ENCODE data around the gene RNF187.

Gene RNF187

GRCh38 chr1:228511546-228512445, 24.6 kb downstream of the RNF187 start:
- DNase-seq: no peak

DNA sequence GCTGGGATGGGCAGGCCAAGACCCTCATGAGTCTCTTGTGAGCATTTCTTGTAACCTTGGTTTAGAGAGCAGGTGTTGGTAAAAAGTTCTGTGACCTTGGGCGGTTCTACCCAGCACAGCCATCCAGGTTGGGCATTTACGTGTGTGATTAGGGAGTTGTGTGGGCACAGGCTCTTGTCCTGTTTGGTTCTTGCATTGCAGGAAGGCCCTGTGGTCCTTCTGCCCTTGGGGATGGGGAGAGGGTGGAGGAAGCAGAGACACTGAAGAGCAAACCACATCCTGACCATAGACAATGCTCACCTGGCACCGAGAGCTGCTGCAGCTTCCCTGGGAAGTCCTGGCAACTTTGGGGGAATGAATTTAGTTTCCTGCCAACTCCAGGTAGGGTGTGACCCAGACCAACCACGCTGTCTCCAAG, 25.6 kb downstream of the RNF187 start:
- DNase-seq: no peak

DNA sequence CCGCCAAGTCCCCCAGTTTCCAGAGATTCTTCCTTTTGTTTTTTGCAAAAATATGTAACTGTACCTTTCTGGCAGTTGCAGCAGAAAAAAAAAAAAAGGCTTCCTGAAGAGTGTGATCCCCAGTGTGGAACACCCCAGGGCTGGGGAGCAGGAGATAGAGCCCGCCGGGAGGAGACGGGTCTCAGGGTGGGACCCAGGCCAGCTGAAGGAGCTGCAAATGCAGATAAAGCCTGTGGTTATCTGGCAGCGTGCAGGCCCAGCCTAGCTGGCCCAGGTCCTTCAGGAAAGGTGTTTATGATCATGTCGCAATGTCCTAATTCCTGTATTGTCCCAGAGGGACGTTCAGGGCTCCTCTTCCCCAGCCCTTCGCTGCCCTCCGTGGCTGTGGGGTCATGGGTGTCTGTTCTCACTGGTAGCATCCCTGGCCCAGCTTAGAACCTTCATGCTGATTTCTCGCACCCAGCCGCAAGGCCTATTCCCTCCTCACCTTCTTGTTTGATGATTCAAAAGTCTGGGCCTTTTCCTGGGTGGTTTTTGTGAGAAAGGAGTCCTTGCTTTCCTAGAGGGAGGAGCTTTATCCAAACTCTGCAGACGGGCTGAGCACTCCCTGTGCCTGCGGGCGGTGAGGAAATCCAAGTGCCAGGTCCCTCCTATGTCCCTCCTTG, 26.2 kb downstream of the RNF187 start:
- DNase-seq: no peak

GRCh38 chr1:228514421-228514820, 27.2 kb downstream of the RNF187 start:
- DNase-seq: no peak

- no peak for DNase-seq
Observed at GRCh38 chr1:228515200-228515834, 28.1 kb downstream of the RNF187 start.

GRCh38 chr1:228517655-228518054, 30.5 kb downstream of the RNF187 start:
- no peak for DNase-seq

DNA sequence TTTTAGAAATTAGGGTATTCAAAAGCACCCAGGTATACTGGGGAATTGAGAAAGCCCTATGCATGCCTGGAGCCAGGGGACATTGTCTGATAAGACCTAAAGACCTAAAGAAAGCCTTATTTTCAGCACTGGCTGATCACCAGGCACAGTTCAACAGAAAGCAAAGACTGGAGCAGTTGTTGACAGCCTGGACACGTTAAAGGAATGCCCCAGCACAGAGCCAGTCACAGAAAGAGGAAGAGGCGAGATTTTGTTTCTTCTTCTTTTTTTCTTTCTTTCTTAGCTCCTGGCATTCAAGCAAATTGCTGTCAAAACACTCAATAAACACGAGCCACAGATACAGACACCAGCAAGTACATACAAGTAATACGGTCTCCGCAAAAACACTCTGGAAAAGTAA, 40.4 kb downstream of the RNF187 start:
- no peak for DNase-seq

DNA sequence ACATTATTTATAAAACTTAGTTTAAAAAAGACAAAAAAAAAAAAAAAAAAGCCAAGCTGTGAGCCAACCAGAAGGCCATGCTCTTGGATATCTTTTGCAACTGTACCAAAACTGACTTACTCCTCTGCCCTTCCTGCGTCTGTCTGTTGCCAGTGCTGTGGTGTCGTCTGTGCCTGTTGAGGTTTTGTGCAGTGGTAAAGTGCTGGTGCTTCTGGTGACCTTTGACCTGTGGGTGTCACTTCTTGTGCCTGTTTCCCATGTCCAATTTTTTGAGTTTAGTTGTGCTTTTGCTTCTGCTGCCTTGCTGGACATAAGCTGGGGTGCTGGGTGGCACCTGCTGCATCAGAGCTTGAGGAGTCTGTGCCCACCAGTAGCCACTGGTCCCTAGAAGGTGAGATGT, 41.4 kb downstream of the RNF187 start:
- no peak for DNase-seq

- DNase-seq: no peak
Observed at GRCh38 chr1:228530086-228530758, 43.0 kb downstream of the RNF187 start.

GRCh38 chr1:228530951-228531731, 44.0 kb downstream of the RNF187 start:
- no peak for DNase-seq

- no peak for DNase-seq
Observed at GRCh38 chr1:228538831-228539230, 51.6 kb downstream of the RNF187 start.

GRCh38 chr1:228540161-228540917, 53.2 kb downstream of the RNF187 start:
- no peak for DNase-seq

- no peak for DNase-seq
Observed at GRCh38 chr1:228541725-228542124, 54.5 kb downstream of the RNF187 start.

- DNase-seq: no peak
Observed at GRCh38 chr1:228542376-228542775, 55.2 kb downstream of the RNF187 start.

DNA sequence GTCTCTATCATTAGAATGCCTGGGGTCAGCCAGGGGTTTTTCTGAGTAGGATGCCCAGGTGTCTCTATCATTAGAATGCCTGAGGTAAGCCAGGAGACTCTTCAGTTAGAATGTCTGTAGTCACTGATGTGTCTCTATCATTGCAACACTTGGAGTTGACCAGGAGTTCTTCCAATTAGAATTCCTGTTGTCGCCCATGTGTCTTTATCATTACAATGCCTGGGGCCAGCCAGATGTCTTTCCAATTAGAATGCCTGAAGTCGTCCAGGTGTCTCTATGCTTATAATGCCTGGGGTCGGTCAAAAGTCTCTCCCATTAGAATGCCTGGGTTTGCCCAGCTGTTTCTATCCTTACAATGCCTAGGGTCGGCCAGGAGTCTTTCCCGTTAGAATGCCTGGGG, 55.8 kb downstream of the RNF187 start:
- DNase-seq: no peak

DNA sequence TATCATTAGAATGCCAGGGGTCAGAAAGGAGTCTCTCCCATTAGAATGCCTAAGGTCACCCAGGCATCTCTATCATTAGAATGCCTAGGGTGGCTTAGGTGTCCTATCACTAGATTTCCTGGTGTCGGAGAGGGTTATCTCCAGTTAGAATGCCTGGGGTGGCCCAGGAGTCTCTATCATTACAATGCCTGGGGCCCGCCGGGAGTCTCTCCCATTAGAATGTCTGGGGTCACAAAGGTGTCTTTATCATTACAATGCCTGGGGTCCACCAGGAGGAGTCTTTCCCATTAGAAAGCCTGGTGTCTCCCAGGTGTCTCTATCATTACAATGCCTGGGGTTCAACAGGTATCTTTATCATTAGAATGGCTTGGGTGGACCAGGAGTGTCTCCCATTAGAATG, 56.2 kb downstream of the RNF187 start:
- no peak for DNase-seq

DNA sequence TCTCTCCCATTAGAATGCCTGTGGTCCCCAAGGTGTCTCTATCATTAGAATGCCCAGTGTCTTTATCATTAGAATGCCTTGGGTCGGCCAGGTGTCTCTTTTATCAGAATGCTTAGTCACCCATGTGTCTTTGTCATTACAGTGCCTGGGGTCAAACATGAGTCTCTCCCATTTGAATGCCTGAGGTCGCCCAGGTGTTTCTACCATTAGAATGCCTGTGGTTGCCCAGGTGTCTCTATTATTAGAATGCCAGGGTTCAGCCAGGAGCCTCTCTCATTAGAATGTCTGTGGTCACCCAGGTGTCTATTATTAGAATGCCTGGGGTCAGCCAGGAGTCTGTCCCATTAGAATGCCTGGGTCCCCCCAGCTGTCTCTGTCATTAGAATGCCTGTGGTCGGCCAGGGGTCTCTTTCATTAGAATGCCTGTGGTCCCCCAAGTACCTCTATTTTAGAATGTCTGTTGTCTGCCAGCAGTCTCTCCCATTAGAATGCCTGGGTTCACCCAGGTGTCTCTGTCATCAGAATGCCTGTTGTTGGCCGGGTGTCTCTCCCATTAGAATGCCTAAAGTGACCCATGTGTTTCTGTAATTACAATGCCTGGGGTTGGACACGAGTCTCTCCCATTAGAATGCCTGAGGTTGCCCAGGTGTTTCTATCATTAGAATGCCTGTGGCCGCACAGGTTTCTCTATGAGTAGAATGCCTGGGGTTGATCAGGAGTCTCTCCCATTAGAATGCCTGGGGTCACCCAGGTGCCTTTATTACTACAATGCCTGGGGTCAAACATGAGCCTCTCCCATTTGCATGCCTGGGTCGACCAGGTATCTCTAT, 57.1 kb downstream of the RNF187 start:
- no peak for DNase-seq

DNA sequence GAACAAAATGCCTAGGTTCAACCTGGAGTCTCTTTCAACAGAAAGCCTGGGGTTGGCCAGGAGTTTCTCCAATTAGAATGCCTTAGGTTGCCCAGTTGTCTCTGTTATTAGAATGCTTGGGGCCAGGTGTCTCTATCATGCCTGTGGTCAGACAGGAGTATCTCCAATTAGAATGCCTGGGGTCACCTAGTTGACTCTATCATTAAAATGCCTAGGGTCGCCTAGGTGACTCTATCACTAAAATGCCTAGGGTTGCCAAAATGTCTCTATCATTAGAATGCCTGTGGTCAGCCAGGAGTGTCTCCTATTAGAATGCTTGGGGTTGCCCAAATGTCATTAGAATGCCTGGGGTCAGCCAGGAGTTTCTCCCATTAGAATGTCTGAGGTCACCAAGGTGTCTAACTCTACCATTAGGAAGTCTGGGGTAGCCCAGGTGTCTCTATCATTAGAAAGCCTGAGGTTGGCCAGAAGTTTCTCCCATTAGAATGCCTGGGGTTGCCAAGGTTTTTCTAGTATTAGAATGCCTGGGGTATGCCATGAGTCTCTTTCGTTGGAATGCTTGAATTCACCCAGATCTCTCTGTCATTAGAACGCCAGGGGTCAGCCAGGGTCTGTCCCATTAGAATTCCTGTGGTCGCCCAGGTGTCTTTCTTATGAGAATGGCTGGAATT, 57.9 kb downstream of the RNF187 start:
- DNase-seq: no peak
